ENCODE data around the gene CLEC3B.

- TF ChIP-seq CTCF (IDR thresholded peaks at IDR 0.05) (no peak), POLR2A (IDR thresholded peaks at IDR 0.05) (no peak)
These were observed 26.3 kb upstream of the CLEC3B start for GRCh38 chr3:44999782-45000181.
